AG09309 (cell line): ENCODE measurements around the gene RNF208.
"Not testable (repeated sequence)": the region's sequence is repeated elsewhere in the genome, so short reads cannot be mapped to it uniquely, and the experiment has no call there.

Experiments used
- DNase-seq: peaks from one replicate; pipeline ENCODE4 v3.0.0-alpha.2; 2010; ENCODE audit warnings: low read depth
- H3K4me3 ChIP-seq: 2 replicates; pipeline ENCODE4 v1.5.1; 2011; ENCODE audit warnings: mild to moderate bottlenecking, low read depth, low read length, moderate library complexity; ENCODE audit not compliant: control insufficient read depth
- TF ChIP-seq, protein P1 (sequence below): IDR thresholded peaks from 2 replicates; pipeline ENCODE4 v1.5.1; 2011; ENCODE audit warnings: mild to moderate bottlenecking, low read depth, low read length, inconsistent platforms; ENCODE audit not compliant: insufficient read depth, control insufficient read depth; ENCODE audit errors: missing control alignments

RNF208 gene

DNA sequence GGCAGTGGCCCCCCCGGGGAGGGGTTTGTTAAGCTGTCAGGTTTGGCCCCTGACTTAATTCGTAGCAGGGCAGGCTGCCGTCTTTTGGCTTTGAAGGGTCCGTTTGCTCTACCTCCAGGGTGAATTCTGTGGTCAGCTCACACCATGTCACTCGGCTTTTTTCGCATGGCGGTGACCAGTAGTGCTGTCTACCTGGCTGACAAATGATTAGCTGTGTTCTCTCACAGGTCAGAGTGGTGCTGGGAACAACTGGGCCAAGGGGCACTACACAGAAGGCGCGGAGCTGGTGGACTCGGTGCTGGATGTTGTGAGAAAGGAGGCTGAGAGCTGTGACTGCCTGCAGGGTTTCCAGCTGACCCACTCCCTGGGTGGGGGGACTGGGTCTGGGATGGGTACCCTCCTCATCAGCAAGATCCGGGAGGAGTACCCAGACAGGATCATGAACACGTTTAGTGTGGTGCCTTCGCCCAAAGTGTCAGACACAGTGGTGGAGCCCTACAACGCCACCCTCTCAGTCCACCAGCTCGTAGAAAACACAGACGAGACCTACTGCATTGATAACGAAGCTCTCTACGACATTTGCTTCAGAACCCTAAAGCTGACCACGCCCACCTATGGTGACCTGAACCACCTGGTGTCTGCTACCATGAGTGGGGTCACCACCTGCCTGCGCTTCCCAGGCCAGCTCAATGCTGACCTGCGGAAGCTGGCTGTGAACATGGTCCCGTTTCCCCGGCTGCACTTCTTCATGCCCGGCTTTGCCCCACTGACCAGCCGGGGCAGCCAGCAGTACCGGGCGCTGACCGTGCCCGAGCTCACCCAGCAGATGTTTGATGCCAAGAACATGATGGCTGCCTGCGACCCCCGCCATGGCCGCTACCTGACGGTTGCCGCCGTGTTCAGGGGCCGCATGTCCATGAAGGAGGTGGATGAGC is 20.5 kb upstream of the RNF208 start:
- TF ChIP-seq, protein P1, sequence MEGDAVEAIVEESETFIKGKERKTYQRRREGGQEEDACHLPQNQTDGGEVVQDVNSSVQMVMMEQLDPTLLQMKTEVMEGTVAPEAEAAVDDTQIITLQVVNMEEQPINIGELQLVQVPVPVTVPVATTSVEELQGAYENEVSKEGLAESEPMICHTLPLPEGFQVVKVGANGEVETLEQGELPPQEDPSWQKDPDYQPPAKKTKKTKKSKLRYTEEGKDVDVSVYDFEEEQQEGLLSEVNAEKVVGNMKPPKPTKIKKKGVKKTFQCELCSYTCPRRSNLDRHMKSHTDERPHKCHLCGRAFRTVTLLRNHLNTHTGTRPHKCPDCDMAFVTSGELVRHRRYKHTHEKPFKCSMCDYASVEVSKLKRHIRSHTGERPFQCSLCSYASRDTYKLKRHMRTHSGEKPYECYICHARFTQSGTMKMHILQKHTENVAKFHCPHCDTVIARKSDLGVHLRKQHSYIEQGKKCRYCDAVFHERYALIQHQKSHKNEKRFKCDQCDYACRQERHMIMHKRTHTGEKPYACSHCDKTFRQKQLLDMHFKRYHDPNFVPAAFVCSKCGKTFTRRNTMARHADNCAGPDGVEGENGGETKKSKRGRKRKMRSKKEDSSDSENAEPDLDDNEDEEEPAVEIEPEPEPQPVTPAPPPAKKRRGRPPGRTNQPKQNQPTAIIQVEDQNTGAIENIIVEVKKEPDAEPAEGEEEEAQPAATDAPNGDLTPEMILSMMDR: no peak
- DNase-seq: no peak
- peak overlapping the region; percentile 90 for H3K4me3 ChIP-seq

DNA sequence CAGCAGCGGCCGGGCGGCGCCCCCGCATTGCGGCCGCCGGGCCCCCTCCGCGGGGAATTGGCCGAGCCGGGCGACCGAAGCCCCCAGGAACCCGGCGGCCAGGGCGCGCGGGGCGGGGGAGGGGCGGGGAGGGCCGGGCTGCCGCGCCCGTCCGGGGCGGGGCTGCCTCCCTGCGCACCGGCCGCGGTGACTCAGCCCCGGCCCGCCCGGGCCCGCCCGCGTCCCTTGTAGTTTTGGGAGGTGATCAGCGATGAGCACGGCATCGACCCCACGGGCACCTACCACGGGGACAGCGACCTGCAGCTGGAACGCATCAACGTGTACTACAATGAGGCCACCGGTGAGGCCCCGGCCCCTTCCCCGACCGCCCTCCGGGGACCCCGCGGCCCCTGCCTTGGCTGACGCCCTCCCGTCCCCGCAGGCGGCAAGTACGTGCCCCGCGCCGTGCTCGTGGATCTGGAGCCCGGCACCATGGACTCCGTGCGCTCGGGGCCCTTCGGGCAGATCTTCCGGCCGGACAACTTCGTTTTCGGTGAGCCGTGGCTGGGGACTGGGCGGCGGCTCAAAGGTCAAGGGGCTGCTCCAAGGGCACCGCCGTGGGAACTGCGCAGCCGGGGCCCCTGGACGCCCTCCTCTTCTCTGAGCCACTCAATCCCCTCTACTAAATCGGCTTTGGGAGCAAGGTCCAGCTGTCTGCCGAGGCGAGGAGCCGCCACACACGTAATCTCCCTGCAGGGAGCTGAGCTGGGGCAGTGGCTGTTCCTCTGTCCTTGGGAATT is 19.6 kb upstream of the RNF208 start:
- DNase-seq: no peak
- TF ChIP-seq, protein P1: no peak
- H3K4me3 ChIP-seq: peak overlapping the region; percentile 90

DNA sequence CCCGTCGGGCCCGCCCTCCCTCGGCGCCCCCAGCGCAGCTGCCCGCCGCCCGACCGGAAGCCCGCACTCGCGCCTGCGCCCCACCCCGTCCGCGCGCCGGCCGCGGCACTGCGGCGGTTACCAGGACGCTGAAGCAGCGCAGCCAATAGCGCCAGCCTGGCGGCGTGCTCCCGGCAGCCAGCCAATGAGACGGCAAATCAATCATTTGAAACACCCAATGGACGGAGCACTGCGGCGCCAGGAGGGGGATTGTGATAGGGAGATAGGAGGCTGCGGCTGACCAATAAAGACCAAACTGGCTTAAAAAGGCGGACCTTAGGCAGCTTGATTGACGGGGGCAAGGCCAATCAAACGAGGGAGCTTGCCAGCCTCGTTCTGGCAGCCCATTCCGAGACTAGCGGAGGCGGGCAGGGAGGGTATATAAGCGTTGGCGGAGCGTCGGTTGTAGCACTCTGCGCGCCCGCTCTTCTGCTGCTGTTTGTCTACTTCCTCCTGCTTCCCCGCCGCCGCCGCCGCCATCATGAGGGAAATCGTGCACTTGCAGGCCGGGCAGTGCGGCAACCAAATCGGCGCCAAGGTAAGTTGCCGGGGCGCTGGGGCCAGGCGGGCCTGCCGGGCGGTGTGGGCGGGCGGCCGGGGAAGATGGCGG is 18.9 kb upstream of the RNF208 start, which contains the start of gene TUBB4B:
Gene TUBB4B, plus strand, starts transcription at position 447 of the 649 bp plus-strand sequence. Its CDS starts 74 bp downstream, at position 521.
- peak; percentile 100 for DNase-seq
- TF ChIP-seq, protein P1: no peak
- peak within 1 kb of the TSS; percentile 90 for H3K4me3 ChIP-seq

DNA sequence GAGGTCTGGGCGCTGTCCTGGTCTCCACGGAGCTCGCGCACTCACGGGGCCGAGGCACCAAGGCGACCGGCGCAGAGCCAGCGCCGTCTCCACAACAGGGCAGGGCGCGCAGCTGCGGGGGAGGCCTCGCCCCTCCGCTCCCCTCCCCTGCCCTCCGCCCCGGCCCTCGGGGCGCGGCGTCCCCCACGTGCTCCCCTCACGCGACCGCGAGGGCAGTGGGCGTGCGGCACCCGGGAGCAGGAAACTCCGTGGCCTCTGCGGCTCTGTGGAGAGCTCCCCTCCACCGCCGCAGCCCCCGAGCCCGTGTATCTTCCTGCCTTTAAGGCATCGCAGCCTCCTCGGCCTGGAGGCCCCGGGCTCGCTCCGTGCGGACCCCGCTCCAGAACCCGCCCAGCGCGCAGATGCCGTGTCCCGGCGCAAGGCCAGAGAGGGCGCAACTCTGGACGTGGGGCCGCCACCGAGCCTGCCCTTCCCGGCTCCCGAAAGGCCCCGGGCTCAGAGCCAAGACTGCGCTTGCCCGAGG is 18.3 kb upstream of the RNF208 start:
- TF ChIP-seq, protein P1: no peak
- DNase-seq: no peak
- peak overlapping the region; percentile 67 for H3K4me3 ChIP-seq

DNA sequence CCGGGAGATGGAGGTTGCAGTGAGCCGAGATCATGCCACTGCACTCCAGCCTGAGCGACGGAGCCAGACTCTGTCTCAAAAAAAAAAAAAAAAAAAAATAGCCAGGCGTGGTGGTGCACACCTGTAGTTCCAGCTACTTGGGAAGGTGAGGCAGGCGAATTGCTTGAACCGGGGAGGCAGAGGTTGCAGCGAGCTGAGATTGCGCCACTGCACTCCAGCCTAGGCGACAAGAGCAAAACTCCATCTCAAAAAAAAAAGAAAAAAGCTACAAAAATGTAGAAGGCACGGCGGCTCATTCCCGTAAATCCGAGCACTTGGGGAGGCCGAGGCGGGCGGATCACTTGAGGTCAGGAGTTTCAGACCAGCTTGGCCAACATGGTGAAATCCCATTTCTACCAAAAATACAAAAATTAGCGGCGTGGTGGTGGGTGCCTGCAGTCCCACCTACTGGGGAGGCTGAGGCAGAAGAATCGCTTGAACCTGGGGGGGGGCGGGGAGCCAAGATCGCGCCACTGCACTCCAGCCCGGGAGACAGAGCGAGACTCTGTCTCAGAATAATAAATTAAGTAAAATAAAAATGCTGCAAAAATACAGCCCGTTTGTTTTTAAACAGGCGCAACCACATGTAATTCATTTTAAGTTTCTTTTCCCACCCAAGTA is 17.6 kb upstream of the RNF208 start:
- DNase-seq: not testable (repeated sequence)
- H3K4me3 ChIP-seq: peak overlapping the region; percentile 67

DNA sequence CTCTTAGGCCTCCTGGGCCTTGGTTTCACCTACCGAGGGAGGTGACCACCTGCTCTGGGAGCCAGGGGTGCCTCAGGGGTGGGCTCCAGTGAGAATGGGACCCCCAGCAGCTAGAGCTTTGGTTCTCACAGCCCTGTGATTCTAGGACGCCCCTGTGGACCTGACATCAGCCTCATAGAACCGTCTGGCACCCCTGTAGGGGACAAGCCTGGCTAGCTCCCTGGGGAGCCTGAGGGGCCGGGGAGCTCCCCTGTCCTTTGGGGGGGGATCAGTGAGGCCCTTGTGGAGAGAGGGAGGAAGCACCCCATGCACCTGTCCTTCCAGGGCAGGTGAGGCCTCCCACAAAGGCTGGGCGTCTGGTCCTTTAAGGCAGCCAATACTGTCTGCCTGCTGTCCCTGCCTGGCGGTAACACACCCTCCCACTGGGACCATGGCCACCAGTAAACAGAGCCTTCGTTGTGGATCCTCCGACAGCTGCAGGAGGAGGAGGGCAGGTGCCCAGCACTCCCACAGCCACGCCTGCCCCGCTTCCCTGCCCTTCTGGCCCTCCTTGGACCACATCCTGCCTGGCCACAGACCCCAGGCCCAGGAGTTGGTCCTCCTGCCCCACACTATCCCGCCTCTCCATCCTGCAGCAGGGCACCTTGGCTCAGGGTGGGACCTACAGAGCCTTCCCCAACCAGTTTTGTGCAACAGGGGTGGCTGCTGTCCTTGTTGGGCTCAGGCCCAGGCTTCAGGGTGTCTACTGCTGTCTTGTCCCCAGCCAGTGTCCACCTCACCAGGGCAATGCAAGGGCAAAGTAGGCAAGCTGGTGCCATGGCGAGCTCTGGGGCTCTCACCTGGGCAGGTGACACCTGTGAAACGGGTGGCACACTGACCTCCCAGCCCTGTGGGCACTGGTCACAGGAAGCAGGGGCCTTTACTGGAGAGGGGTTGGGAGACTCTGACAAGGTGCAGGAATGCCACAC is 16.0 kb upstream of the RNF208 start:
- no peak overlapping the region for H3K4me3 ChIP-seq
- TF ChIP-seq, protein P1: no peak
- no peak for DNase-seq
